Endothelial cell of umbilical vein (primary cell): ENCODE results near the gene PEAK3. TPM values are rescaled to one million over a fixed set of nuclear protein-coding genes. Genes with fewer than 3 reads are reported as not detected.
A peak's percentile ranks its signal among the peaks of the same experiment; 100 is the strongest.

ENCODE experiments used
- BruUV-seq: library from RNA; stranded (reverse); fragments of 400-500 nt; replicated peaks from 2 replicates; lab custom pipeline; 2021; lab: Mats Ljungman, UMichigan
- CTCF ChIA-PET: fragments of 300-600, 350-600 bp; sonication (Branson Sonifier 250); formaldehyde crosslinking; loops from one replicate; lab custom pipeline; 2021; ENCODE audit warnings: antibody characterized with exemption, inconsistent platforms; lab: Charles Lee
- POLR2A ChIA-PET: fragments of 300-600, 350-600 bp; sonication (Branson Sonifier 250); formaldehyde crosslinking; loops from one replicate; lab custom pipeline; 2021; ENCODE audit warnings: antibody characterized with exemption, inconsistent platforms; lab: Charles Lee
- DNase-seq: peaks from one replicate; pipeline ENCODE4 v3.0.0-alpha.2; 2011; ENCODE audit warnings: low read depth, low spot score
- FAIRE-seq: peaks from 2 replicates; lab custom pipeline; 2011; peaks lifted over from hg19 to GRCh38; lab: Jason Lieb, UNC
- H2AFZ ChIP-seq: 2 replicates; pipeline ENCODE4 v1.6.0; 2012; ENCODE audit warnings: low read depth, low read length, control low read depth, inconsistent platforms
- H3K27ac ChIP-seq: 2 replicates; pipeline ENCODE4 v1.5.1; 2011; ENCODE audit warnings: low read depth, mild to moderate bottlenecking, control low read depth, low read length, moderate library complexity; ENCODE audit not compliant: insufficient read depth
- H3K27me3 ChIP-seq, 2 experiments: 2 replicates each; pipeline versions ENCODE4 v1.6.0 to v1.6.1; 2011; ENCODE audit warnings: low read length in 2 of 2, mixed read lengths in 1 of 2; ENCODE audit not compliant: control insufficient read depth in 2 of 2, insufficient read depth in 2 of 2
- H3K36me3 ChIP-seq, 2 experiments: 2 replicates in 1 of 2; 3 replicates in 1 of 2; pipeline ENCODE4 v1.5.1; 2011; ENCODE audit warnings: low read length in 2 of 2, mild to moderate bottlenecking in 1 of 2, moderate library complexity in 1 of 2; ENCODE audit not compliant: control insufficient read depth in 2 of 2, insufficient read depth in 2 of 2; ENCODE audit errors: extremely low read depth in 1 of 2
- H3K4me1 ChIP-seq: 3 replicates; pipeline ENCODE4 v1.5.1; 2011; ENCODE audit warnings: mild to moderate bottlenecking, low read length; ENCODE audit not compliant: control insufficient read depth, insufficient read depth; ENCODE audit errors: extremely low read depth
- H3K4me2 ChIP-seq: 2 replicates; pipeline ENCODE4 v1.6.1; 2011; ENCODE audit warnings: low read length, control low read depth, mixed read lengths; ENCODE audit not compliant: insufficient read depth
- H3K4me3 ChIP-seq, 3 experiments: fragments of 200-600 bp in 1 of 3; sonication (generic), shearing (Covaris generic) in 1 of 3; replicated peaks in 1 of 3; 2 replicates each; pipeline ENCODE4 v1.5.1; 2011 to 2016; ENCODE audit warnings: control low read depth in 3 of 3, low read length in 3 of 3, mild to moderate bottlenecking in 2 of 3, inconsistent platforms in 1 of 3, low read depth in 1 of 3, moderate library complexity in 1 of 3; ENCODE audit not compliant: insufficient read depth in 1 of 3
- H3K79me2 ChIP-seq: 2 replicates; pipeline ENCODE4 v1.6.0; 2012; ENCODE audit warnings: low read length, inconsistent platforms; ENCODE audit not compliant: control insufficient read depth, insufficient read depth
- H3K9ac ChIP-seq: replicated peaks from 2 replicates; pipeline ENCODE3; 2011; ENCODE audit warnings: low read length, control low read depth; ENCODE audit not compliant: insufficient read depth; ENCODE audit errors: extremely low read depth
- H3K9me1 ChIP-seq: replicated peaks from 3 replicates; pipeline ENCODE4 v1.6.0; 2011; ENCODE audit warnings: mild to moderate bottlenecking, low read length; ENCODE audit not compliant: control insufficient read depth, insufficient read depth; ENCODE audit errors: extremely low read depth
- H3K9me3 ChIP-seq: replicated peaks from 2 replicates; pipeline ENCODE4 v1.5.1; 2012; ENCODE audit warnings: low read length, inconsistent platforms; ENCODE audit not compliant: control insufficient read depth, insufficient read depth
- H4K20me1 ChIP-seq: replicated peaks from 2 replicates; pipeline ENCODE3; 2011; ENCODE audit warnings: mild to moderate bottlenecking, low read length; ENCODE audit not compliant: control insufficient read depth, insufficient read depth; ENCODE audit errors: extremely low read depth
- CTCF ChIP-seq, 2 donors: IDR thresholded peaks; 1 replicate in 1 of 2; 2 replicates in 1 of 2; pipeline ENCODE4 v1.5.1; 2011; ENCODE audit warnings: low read length in 2 of 2, mild to moderate bottlenecking in 2 of 2, moderate library complexity in 2 of 2, control low read depth in 1 of 2, inconsistent platforms in 1 of 2, low read depth in 1 of 2; ENCODE audit not compliant: insufficient read depth in 1 of 2; ENCODE audit errors: extremely low read depth in 1 of 2
- EZH2 ChIP-seq: IDR thresholded peaks from 2 replicates; pipeline ENCODE4 v1.6.1; 2012; ENCODE audit warnings: borderline replicate concordance, low read depth, mild to moderate bottlenecking, moderate library complexity, low read length, inconsistent platforms; ENCODE audit not compliant: severe bottlenecking
- FOS ChIP-seq: IDR thresholded peaks from 2 replicates; pipeline ENCODE4 v1.6.1; 2011; ENCODE audit warnings: mild to moderate bottlenecking, low read length, moderate library complexity, borderline replicate concordance; ENCODE audit not compliant: insufficient read depth
- GATA2 ChIP-seq: IDR thresholded peaks from 2 replicates; pipeline ENCODE4 v1.7.0; 2011; ENCODE audit warnings: low read depth, mild to moderate bottlenecking, moderate library complexity, mixed read lengths, low read length; ENCODE audit not compliant: insufficient read length, insufficient read depth
- JUN ChIP-seq: IDR thresholded peaks from 2 replicates; pipeline ENCODE4 v1.6.1; 2011; ENCODE audit warnings: borderline replicate concordance, low read depth; ENCODE audit not compliant: insufficient read length, insufficient read depth
- MAX ChIP-seq: IDR thresholded peaks from 2 replicates; pipeline ENCODE4 v1.6.1; 2011; ENCODE audit not compliant: insufficient read depth, insufficient read length
- MYC ChIP-seq: IDR thresholded peaks from one replicate; pipeline ENCODE4 v1.6.1; 2011; ENCODE audit warnings: mild to moderate bottlenecking, low read depth, low read length
- POLR2A ChIP-seq: IDR thresholded peaks from 2 replicates; pipeline ENCODE4 v1.6.1; 2012; ENCODE audit warnings: low read depth, mild to moderate bottlenecking, control low read depth, low read length
- POLR2AphosphoS5 ChIP-seq: IDR thresholded peaks from 2 replicates; pipeline ENCODE4 v1.6.1; 2012; ENCODE audit warnings: low read depth, mild to moderate bottlenecking, control low read depth, low read length, moderate library complexity; ENCODE audit not compliant: insufficient read depth
- dilution Hi-C: fragments of 300-500 bp; cut with MboI; formaldehyde crosslinking; loops from one replicate; pipeline ENCODE4 v1.15.0; 2019; ENCODE audit warnings: low sequenced_read_pairs; ENCODE audit not compliant: extremely low pct_ligation_motif_present
- intact Hi-C: fragments of 100-400 bp; cut with micrococcal nuclease; formaldehyde crosslinking; loops from one replicate; pipeline ENCODE4 v1.10.0; 2022
- polyA plus RNA-seq, 4 experiments: library from polyadenylated mRNA; depleted of rRNA in 3 of 4; stranded (reverse) in 3 of 4; unstranded in 1 of 4; fragments of >200 nt; gene quantifications; 2 replicates each; pipeline versions ENCODE4 v1.2.1 to v1.2.3, GENCODE V29; 2011 to 2012; ENCODE audit warnings: missing spikeins in 1 of 4
- total RNA-seq: library from RNA; stranded (reverse); gene quantifications from 2 replicates; pipeline ENCODE4 v1.2.3, GENCODE V29; 2021

PEAK3 gene
- total and polyA plus RNA-seq, 2 donors (not counting 3 experiments of a cell fraction or from before 2014, with no cell fraction given) = 0.03 TPM; not detected in 1

GRCh38 chr19:2268861-2269243, 13.1 kb downstream of the PEAK3 start:
- dilution Hi-C loops = no loop called here
- peaks cover 2 to 11% of the 10 kb centered on the region in 2 experiments for H3K36me3 ChIP-seq
- BruUV-seq = no TSS peak
- no peaks in the 10 kb centered on the region for H3K9me3 ChIP-seq
- peaks cover 40% of the 10 kb centered on the region for H3K79me2 ChIP-seq
- peak overlapping the region; percentile 67 for H2AFZ ChIP-seq
- no peak for DNase-seq
- intact Hi-C loops = loop anchor here (1.0 kb wide), 2 partner anchors 33 to 102 kb away; partner anchors contain the start of genes PLEKHJ1 and SF3A2
- no peaks in the 10 kb centered on the region for H4K20me1 ChIP-seq
- H3K4me2 ChIP-seq = peak overlapping the region; percentile 71
- peak overlapping the region; percentile 32 for H3K9ac ChIP-seq
- H3K27ac ChIP-seq = no peak overlapping the region
- peak overlapping the region; percentile 58 to 86 (median 64) for H3K4me3 ChIP-seq
- no peaks in the 10 kb centered on the region for H3K27me3 ChIP-seq
- no peaks in the 10 kb centered on the region for H3K9me1 ChIP-seq
- ChIA-PET POLR2A (no interaction called here), CTCF (no interaction called here)
- H3K4me1 ChIP-seq = peaks cover 32% of the 10 kb centered on the region
- no peak for FAIRE-seq
- TF ChIP-seq FOS (no peak), JUN (no peak), POLR2AphosphoS5 (no peak), GATA2 (no peak), MYC (no peak), MAX (no peak), POLR2A (no peak), EZH2 (no peak), CTCF (IDR thresholded peaks at IDR 0.05; ENCODE audit: extremely low read depth in 1 of 2, insufficient read depth in 1 of 2, low read depth in 1 of 2, low read length in 2 of 2) (no peak)
